Measurements from ENCODE around the gene ABHD10. TPM values are rescaled to one million over a fixed set of nuclear protein-coding genes. Genes with fewer than 3 reads are reported as not detected.

The ABHD10 gene
- total RNA-seq, 3 donors from 2014 or later: 33.4 to 41.9 (median 41.7) TPM

- Mint-ChIP-seq H3K9me3 (no peaks in the 10 kb centered on the region), H3K36me3 (ENCODE audit: insufficient read depth) (peaks cover 2% of the 10 kb centered on the region), H3K4me3 (no peak overlapping the region), H3K4me1 (ENCODE audit: low read depth) (peaks cover 56% of the 10 kb centered on the region), H3K27me3 (ENCODE audit: low read depth) (no peaks in the 10 kb centered on the region)
- no peak for DNase-seq
- no peak for ATAC-seq
These were observed 22.7 kb downstream of the ABHD10 start for GRCh38 chr3:112001526-112001925.

DNA sequence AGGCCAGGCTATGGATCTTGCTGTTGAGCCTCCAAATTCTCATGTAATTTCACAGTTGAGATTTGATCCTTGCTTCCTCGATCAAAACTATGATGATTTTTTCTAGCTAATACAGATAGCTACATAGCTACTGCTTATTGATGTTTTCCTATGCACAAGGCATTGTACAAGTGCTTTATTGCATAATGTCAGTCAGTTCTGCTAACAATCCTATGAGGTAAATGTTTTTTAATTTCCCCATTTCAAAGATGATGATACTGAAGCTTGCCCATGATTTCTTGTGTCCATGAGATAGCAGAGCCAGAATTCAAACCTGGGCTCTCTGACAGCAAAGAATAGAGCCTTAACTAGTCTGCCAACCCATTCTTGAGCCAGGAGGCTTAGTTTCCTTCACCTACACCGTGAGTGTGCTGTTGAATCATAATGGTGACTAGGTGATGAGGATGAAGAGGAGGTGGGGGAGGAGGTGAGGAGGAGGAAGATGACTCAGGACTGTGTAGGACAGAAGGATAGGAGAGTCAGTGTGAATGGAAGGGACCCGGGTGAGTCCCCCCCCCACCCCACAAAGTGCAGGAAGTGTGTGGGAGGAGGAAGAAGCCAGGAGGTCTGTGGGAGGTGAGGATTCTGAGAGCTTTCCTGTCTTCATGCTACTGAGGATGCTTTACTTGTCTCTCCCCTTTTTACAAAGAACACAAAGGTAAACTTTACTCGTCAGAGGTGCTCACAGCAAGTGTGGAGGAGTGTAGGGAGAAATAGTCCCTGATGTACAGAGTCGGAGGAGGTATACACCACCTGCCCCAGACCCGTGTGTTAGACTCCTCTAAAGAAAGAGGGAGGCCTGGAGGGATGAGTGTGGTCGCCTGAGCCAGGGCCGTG, 23.5 kb downstream of the ABHD10 start:
- Mint-ChIP-seq H3K9me3 (no peaks in the 10 kb centered on the region), H3K4me1 (ENCODE audit: low read depth) (peaks cover 56% of the 10 kb centered on the region), H3K4me3 (peak overlapping the region; percentile 61), H3K36me3 (ENCODE audit: insufficient read depth) (peaks cover under 1% of the 10 kb centered on the region), H3K27me3 (ENCODE audit: low read depth) (no peaks in the 10 kb centered on the region)
- DNase-seq (peak; percentile 64), ATAC-seq (peak; percentile 89 to 92)

- Mint-ChIP-seq H3K4me3 (peak overlapping the region; percentile 61), H3K27me3 (ENCODE audit: low read depth) (no peaks in the 10 kb centered on the region), H3K4me1 (ENCODE audit: low read depth) (peaks cover 54% of the 10 kb centered on the region)
These were observed 24.7 kb downstream of the ABHD10 start for GRCh38 chr3:112003321-112004080.

DNA sequence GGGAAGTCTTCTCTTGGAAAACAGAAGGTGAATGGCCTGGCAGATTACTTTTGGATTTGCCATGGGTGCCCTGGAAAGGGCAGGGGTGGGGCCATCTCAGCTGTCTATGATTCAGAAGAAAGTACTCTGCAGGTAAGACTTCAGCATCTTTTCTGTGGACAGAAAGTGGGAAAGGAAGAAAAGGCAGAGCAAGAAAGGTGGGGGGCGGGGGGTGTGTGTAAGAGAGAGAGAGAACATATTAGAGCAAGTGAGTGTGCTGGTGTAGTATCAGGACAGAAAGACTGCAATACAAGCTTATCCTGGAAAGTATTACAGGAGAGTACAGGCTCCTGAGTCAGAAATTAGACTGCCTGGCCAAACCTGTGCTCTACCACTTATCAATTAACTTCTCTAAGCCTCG, 25.4 kb downstream of the ABHD10 start:
- Mint-ChIP-seq H3K9me3 (no peaks in the 10 kb centered on the region), H3K4me3 (peak overlapping the region; percentile 2)

More at GRCh38 chr3:112003321-112004080, 24.7 kb downstream of the ABHD10 start:
- ATAC-seq (no peak), DNase-seq (no peak)
- no peaks in the 10 kb centered on the region for H3K9me3 Mint-ChIP-seq
- H3K36me3 Mint-ChIP-seq (ENCODE audit: insufficient read depth): no peaks in the 10 kb centered on the region

DNA sequence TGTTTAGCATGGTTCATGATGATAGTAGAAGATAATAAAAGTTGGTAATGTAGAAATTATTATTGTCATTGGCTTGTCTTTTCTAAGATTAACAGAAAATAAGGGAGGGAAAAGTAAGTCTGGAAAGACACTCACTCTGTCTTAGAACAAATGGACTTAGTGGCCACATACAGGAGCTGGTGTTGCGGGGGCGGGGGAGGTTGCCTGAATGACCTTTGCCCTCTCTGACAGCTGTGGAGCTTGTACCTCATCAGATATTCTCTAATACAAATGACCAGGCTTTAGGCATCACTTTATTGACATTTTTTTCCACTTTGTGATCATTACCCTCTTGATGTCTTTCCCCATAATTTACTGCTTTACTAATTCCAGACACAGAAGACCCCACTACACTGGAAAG, 25.8 kb downstream of the ABHD10 start:
- Mint-ChIP-seq H3K4me1 (ENCODE audit: low read depth) (peaks cover 49% of the 10 kb centered on the region), H3K36me3 (ENCODE audit: insufficient read depth) (no peaks in the 10 kb centered on the region), H3K9me3 (no peaks in the 10 kb centered on the region), H3K4me3 (no peak overlapping the region), H3K27me3 (ENCODE audit: low read depth) (no peaks in the 10 kb centered on the region)
- ATAC-seq (no peak), DNase-seq (no peak)

More for the DNA sequence above, 25.4 kb downstream of the ABHD10 start:
- Mint-ChIP-seq H3K4me1 (ENCODE audit: low read depth) (peaks cover 50% of the 10 kb centered on the region), H3K36me3 (ENCODE audit: insufficient read depth) (no peaks in the 10 kb centered on the region), H3K27me3 (ENCODE audit: low read depth) (no peaks in the 10 kb centered on the region)
- ATAC-seq (no peak), DNase-seq (no peak)

DNA sequence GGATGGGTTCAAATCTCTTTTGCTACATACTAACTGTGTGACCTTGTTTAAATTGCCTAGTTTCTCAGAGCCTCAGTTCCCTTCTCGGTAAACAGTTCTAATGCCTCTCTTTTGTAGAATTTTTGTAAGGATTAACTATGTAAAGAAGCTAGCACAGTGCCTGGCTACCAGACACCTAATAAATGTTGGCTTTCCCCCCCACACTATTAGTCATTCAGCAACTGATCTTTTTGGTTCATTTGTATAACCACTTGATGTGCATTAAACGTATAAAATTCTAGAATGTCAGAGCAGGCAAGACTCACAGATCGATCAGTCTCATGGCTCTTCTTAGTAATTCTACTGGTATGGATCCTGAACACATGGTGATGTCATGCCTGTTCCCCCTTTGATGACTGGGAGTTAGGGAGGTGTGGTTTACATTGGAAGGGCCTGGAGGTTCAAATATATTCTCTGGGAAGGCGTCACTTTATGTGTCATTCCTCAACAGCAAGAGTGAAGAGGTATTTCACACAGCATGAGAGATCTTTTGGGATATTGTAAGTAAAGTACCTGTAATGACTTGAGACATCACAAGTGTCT, 26.4 kb downstream of the ABHD10 start:
- ATAC-seq: no peak

DNA sequence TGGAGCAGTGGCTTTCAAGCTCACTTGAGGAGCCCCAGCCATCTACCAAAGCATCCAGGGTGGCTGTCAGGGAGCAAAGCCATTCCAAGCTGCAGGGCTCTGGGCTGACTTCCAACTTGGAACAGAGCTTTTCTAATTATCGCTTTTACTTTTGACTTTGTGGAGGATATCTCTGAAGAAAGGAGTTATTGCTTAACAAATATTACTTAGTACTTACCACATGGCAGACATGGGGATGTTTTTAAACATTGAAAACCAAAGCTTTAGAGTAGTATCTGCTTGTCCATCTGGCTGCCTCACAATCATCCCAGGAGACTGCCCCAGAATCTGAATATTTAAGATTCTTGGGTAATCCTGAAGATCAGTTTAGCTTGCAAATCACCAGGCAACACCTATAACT, 28.8 kb downstream of the ABHD10 start:
- H3K36me3 Mint-ChIP-seq (ENCODE audit: insufficient read depth): no peaks in the 10 kb centered on the region
- H3K4me3 Mint-ChIP-seq: no peak overlapping the region
- no peaks in the 10 kb centered on the region for H3K9me3 Mint-ChIP-seq
- H3K4me1 Mint-ChIP-seq (ENCODE audit: low read depth): peaks cover 28% of the 10 kb centered on the region
- no peaks in the 10 kb centered on the region for H3K27me3 Mint-ChIP-seq (ENCODE audit: low read depth)
- no peak for DNase-seq
- no peak for ATAC-seq

More for the DNA sequence above, 26.4 kb downstream of the ABHD10 start:
- H3K27me3 Mint-ChIP-seq (ENCODE audit: low read depth): no peaks in the 10 kb centered on the region
- H3K9me3 Mint-ChIP-seq: no peaks in the 10 kb centered on the region
- H3K36me3 Mint-ChIP-seq (ENCODE audit: insufficient read depth): no peaks in the 10 kb centered on the region
- peaks cover 47% of the 10 kb centered on the region for H3K4me1 Mint-ChIP-seq (ENCODE audit: low read depth)
- DNase-seq: no peak
- H3K4me3 Mint-ChIP-seq: no peak overlapping the region

DNA sequence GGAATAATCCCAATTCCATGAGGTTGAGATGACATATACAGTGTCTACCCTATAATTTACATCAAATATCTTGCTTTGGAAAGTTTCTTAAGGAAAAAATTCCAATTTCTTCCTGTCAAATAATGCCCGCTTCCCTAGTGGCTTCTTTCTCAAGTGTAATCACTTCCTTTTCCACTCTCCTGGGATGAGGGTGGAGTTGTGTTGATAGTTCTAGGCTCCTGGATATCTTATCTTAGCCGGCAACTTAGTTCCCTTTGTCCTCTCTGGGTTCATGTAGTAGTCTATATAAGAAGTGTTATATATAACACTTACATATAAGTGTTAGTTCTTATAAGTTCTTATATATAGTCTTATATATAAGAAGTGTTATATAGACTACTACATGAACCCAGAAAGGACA, 30.8 kb downstream of the ABHD10 start:
- no peak overlapping the region for H3K4me3 Mint-ChIP-seq
- DNase-seq (no peak), ATAC-seq (no peak)
- H3K36me3 Mint-ChIP-seq (ENCODE audit: insufficient read depth): no peaks in the 10 kb centered on the region
- H3K9me3 Mint-ChIP-seq: no peaks in the 10 kb centered on the region
- no peaks in the 10 kb centered on the region for H3K27me3 Mint-ChIP-seq (ENCODE audit: low read depth)
- peaks cover 21% of the 10 kb centered on the region for H3K4me1 Mint-ChIP-seq (ENCODE audit: low read depth)

- no peak for ATAC-seq
- no peak for DNase-seq
- Mint-ChIP-seq H3K9me3 (no peaks in the 10 kb centered on the region), H3K4me1 (ENCODE audit: low read depth) (peaks cover 13% of the 10 kb centered on the region), H3K36me3 (ENCODE audit: insufficient read depth) (no peaks in the 10 kb centered on the region), H3K27me3 (ENCODE audit: low read depth) (no peaks in the 10 kb centered on the region), H3K4me3 (no peak overlapping the region)
These were observed 31.8 kb downstream of the ABHD10 start for GRCh38 chr3:112010636-112011035.

GRCh38 chr3:112011376-112011940, 32.6 kb downstream of the ABHD10 start:
- Mint-ChIP-seq H3K27me3 (ENCODE audit: low read depth) (no peaks in the 10 kb centered on the region), H3K4me3 (no peak overlapping the region), H3K36me3 (ENCODE audit: insufficient read depth) (no peaks in the 10 kb centered on the region)

GRCh38 chr3:112012205-112012992, 33.6 kb downstream of the ABHD10 start:
- Mint-ChIP-seq H3K4me3 (no peak overlapping the region), H3K36me3 (ENCODE audit: insufficient read depth) (no peaks in the 10 kb centered on the region), H3K4me1 (ENCODE audit: low read depth) (peaks cover 13% of the 10 kb centered on the region), H3K27me3 (ENCODE audit: low read depth) (no peaks in the 10 kb centered on the region), H3K9me3 (no peaks in the 10 kb centered on the region)
- no peak for DNase-seq
- ATAC-seq: no peak

More at GRCh38 chr3:112011376-112011940, 32.6 kb downstream of the ABHD10 start:
- Mint-ChIP-seq H3K9me3 (no peaks in the 10 kb centered on the region), H3K4me1 (ENCODE audit: low read depth) (peaks cover 13% of the 10 kb centered on the region)
- no peak for ATAC-seq
- no peak for DNase-seq

- Mint-ChIP-seq H3K36me3 (ENCODE audit: insufficient read depth) (no peaks in the 10 kb centered on the region), H3K4me3 (no peak overlapping the region), H3K4me1 (ENCODE audit: low read depth) (peaks cover 13% of the 10 kb centered on the region), H3K9me3 (no peaks in the 10 kb centered on the region), H3K27me3 (ENCODE audit: low read depth) (no peaks in the 10 kb centered on the region)
- ATAC-seq (peak; percentile 88 to 90), DNase-seq (peak; percentile 62)
These were observed 34.4 kb downstream of the ABHD10 start for GRCh38 chr3:112013058-112013783.

- ATAC-seq: no peak
- no peak for DNase-seq
- peaks cover 13% of the 10 kb centered on the region for H3K4me1 Mint-ChIP-seq (ENCODE audit: low read depth)
- H3K27me3 Mint-ChIP-seq (ENCODE audit: low read depth): no peaks in the 10 kb centered on the region
- H3K9me3 Mint-ChIP-seq: no peaks in the 10 kb centered on the region
- no peak overlapping the region for H3K4me3 Mint-ChIP-seq
- no peaks in the 10 kb centered on the region for H3K36me3 Mint-ChIP-seq (ENCODE audit: insufficient read depth)
These were observed 34.9 kb downstream of the ABHD10 start for GRCh38 chr3:112013784-112014143.

Measured in activated T-cell treated with anti-CD3 and anti-CD28 coated beads, Interleukin-2, amount 50 U/mL, for 4 hours (primary cell).